GM19023 (cell line): Measurements from ENCODE around the gene MBP.

Experiments used
- ATAC-seq: cut with Tn5 transposase; IDR thresholded peaks from one replicate; pipeline ENCODE4 v1.9.1; 2021; ENCODE audit warnings: mild to moderate bottlenecking, moderate library complexity; ENCODE audit not compliant: unreplicated experiment

The MBP gene

GRCh38 chr18:77087393-77088141 lies 45.0 kb downstream of the MBP start:
- ATAC-seq, result no peak

GRCh38 chr18:77086656-77087392 lies 45.8 kb downstream of the MBP start:
- no peak for ATAC-seq

- no peak for ATAC-seq
Observed at GRCh38 chr18:77086034-77086433, 46.5 kb downstream of the MBP start.

GRCh38 chr18:77084688-77085035 lies 47.9 kb downstream of the MBP start:
- no peak for ATAC-seq

- ATAC-seq, result no peak
Observed at GRCh38 chr18:77082316-77082955, 50.1 kb downstream of the MBP start.

- ATAC-seq, result no peak
Observed at GRCh38 chr18:77081390-77081778, 51.2 kb downstream of the MBP start.

- peak; percentile 83 for ATAC-seq
Observed at GRCh38 chr18:77079954-77080682, 52.5 kb downstream of the MBP start.

GRCh38 chr18:77079088-77079487 lies 53.5 kb downstream of the MBP start:
- no peak for ATAC-seq

GRCh38 chr18:77078690-77079070 lies 53.9 kb downstream of the MBP start:
- ATAC-seq, result no peak

GRCh38 chr18:77077941-77078689 lies 54.5 kb downstream of the MBP start:
- no peak for ATAC-seq

GRCh38 chr18:77077401-77077800 lies 55.2 kb downstream of the MBP start:
- no peak for ATAC-seq

- no peak for ATAC-seq
Observed at GRCh38 chr18:77076111-77076510, 56.5 kb downstream of the MBP start.

GRCh38 chr18:77074431-77074830 lies 58.2 kb downstream of the MBP start:
- no peak for ATAC-seq

GRCh38 chr18:77073336-77074093 lies 59.1 kb downstream of the MBP start:
- no peak for ATAC-seq

- no peak for ATAC-seq
Observed at GRCh38 chr18:77072566-77072965, 60.0 kb downstream of the MBP start.

GRCh38 chr18:77071711-77072292 lies 60.8 kb downstream of the MBP start:
- no peak for ATAC-seq

GRCh38 chr18:77071061-77071460 lies 61.5 kb downstream of the MBP start:
- ATAC-seq, result no peak

GRCh38 chr18:77070627-77071026 lies 62.0 kb downstream of the MBP start:
- no peak for ATAC-seq

GRCh38 chr18:77069931-77070330 lies 62.7 kb downstream of the MBP start:
- ATAC-seq, result no peak

GRCh38 chr18:77069482-77069881 lies 63.1 kb downstream of the MBP start:
- no peak for ATAC-seq
